GM21360 (cell line): ENCODE measurements around the gene KIF1A.
"Not testable (repeated sequence)": the region's sequence is repeated elsewhere in the genome, so short reads cannot be mapped to it uniquely, and the experiment has no call there.

Experiments used
- ATAC-seq: cut with Tn5 transposase; IDR thresholded peaks from one replicate; pipeline ENCODE4 v1.9.1; 2021; ENCODE audit warnings: mild to moderate bottlenecking, moderate library complexity; ENCODE audit not compliant: unreplicated experiment

Gene KIF1A

GRCh38 chr2:240848900-240849680 lies 29.1 kb upstream of the KIF1A start:
- ATAC-seq: no peak

- no peak for ATAC-seq
These were observed 27.8 kb upstream of the KIF1A start for GRCh38 chr2:240847817-240848216.

GRCh38 chr2:240846873-240847595 lies 27.0 kb upstream of the KIF1A start:
- ATAC-seq: no peak

- ATAC-seq: not testable (repeated sequence)
These were observed 26.3 kb upstream of the KIF1A start for GRCh38 chr2:240846309-240846708.

DNA sequence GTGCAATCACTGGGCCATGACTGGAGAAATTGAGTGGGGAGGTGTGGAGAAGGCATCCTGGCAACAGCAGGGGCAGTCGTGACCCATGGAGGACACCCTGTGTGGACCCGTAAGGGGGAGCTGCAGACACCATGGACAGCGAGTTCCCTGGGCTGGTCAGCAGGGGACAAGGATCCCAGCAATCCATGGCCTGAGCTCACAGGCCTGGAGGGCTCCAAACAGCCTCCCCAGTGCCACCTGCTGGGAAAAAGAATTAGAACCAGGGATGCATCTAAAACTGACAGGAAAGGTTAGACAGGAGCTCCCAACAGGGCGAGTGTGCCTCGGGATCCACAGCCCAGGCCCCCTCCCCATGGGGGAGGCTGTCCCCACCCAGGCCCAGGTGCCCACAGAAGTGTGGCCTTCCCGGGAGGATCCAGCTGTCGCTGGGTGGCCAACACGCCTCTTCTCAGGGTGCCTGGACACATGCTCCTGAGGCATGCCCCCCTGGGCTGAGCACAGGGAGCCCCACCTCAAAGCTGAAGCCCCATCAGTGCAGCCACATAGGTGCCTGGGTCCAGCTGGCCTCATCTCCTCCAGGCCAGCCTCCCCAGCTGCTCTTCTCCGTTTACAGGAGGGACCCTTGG lies 20.5 kb upstream of the KIF1A start:
- no peak for ATAC-seq

DNA sequence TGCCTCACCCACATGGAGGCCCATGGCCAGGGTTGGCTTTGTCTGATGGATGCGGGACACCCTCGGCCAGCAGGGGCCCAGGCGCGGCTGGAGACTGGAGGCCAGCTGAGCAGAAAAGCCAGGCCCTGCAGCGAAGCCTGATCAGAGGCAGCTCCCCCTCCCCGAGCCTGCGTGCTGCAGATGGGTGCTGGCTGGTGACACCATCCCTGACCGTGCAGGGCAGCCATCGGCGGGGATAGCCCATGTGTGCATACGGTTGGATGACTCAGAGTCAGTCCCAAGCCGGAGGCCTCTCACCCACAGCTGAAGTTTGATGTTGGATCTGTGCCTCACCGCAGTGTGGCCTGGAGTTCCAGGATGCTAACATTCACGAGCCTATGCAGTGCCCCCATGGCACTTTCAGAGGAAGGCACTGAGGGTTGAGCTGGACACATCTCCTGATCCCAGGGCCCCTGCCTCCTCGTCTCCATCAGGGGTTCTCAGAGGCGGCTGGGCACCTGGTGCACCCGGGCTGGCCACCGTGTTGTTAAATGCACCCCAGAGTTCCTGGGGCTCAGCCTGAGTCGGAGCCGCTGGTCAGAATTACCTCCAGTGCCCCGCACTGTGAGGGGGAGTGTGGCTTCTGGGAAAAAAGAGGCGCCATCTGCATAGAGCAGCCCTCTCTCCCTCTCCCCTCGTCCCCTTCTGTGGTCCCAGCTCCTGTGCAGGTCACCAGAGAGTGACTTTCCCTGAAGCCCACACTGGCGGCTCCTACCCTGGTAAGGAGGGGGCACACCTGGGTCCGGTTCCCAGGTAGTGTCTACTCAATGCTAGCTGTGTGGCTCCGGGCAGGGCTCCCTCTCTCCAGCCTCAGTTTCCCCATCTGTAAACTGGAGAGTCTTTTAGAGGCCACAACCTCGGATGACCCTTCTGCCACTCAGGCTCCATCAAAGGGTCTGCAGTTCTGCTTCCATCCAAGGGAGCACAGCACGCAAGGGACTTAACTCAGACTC lies 19.4 kb upstream of the KIF1A start:
- ATAC-seq: no peak

DNA sequence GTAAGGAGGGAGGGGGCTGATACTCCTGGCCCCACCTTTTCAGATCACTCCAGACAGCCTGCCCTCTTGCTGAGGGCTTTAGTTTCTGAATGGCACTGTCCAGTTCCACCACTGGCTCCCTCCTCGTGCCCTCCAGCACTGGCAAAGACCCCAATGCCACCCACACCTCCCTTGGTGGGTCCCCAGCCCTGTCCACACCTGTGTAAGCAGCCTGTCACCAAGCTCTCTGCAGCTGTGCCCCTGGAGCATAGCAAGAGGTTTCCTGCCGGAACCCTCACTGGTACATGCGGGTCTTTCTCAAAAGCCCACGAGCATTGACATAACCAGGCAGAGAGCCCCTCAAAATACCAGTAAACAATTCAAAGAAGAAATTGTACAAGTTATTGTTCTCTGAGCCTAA lies 17.6 kb upstream of the KIF1A start:
- no peak for ATAC-seq

DNA sequence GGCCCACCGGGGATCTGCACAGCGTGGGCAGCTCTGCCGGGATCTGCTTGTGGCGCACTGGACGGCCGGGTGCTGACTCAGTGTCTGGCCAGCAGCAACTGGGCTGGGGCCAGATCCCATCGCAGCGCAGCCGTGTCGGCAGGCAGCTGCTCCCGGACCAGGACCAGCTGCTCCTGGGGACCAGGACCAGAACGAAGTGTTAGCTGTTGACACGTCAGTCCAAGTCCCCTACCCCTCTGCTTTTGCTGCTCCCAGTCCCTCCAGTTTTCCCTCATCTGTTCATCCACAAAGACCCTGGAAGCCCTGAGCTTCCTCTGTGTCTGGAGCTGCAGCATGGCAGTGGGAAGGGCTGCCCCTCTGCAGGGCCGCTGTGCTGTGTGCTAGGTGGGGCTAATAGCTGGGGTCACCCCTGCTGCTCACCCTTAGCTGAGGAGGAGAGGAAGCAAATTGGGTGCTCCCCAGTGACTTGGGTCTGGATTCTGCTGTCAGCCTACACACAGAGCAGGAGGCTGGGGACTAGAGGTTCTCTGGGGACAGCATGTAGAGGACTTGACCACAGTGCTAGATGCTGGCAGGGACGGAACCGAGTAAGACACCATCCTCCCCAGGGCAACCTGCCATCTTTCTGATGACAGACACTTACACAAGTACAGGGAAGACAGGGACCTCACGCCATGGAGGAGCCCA lies 16.9 kb upstream of the KIF1A start:
- no peak for ATAC-seq

GRCh38 chr2:240835528-240835927 lies 15.5 kb upstream of the KIF1A start:
- no peak for ATAC-seq

DNA sequence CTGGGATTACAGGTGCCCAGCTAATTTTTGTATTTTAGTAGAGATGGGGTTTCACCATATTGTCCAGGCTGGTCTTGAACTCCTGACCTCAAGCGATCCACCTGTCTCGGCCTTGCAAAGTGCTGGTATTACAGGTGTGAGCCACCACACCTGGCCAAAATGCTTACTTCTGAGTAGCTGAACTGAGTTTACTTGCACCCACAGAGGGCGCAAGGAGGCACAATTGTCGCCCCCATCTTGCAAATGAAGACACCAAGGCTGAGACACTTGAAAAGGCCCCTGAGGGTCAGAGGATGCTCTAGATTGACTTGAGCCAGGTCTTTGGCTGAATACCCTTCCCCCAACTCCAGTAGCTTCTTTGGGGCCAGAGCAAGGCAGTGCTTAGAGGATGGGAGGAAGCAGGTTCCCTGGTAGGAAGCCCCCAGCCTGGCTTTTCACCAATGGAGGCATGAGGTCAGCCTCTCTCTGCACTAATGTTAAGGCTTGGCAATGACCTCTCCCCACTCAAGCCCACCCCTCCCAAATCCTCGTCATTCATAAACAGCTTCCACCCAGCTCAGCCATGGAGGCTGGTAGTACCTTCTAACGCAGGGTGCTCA lies 14.5 kb upstream of the KIF1A start:
- ATAC-seq: no peak

- ATAC-seq: no peak
These were observed 13.8 kb upstream of the KIF1A start for GRCh38 chr2:240833724-240834285.

GRCh38 chr2:240832921-240833494 lies 13.0 kb upstream of the KIF1A start:
- no peak for ATAC-seq

GRCh38 chr2:240832205-240832727 lies 12.2 kb upstream of the KIF1A start:
- peak; percentile 91 for ATAC-seq

- ATAC-seq: no peak
These were observed 11.7 kb upstream of the KIF1A start for GRCh38 chr2:240831594-240832204.

- ATAC-seq: no peak
These were observed 5.5 kb upstream of the KIF1A start for GRCh38 chr2:240825476-240825875.

DNA sequence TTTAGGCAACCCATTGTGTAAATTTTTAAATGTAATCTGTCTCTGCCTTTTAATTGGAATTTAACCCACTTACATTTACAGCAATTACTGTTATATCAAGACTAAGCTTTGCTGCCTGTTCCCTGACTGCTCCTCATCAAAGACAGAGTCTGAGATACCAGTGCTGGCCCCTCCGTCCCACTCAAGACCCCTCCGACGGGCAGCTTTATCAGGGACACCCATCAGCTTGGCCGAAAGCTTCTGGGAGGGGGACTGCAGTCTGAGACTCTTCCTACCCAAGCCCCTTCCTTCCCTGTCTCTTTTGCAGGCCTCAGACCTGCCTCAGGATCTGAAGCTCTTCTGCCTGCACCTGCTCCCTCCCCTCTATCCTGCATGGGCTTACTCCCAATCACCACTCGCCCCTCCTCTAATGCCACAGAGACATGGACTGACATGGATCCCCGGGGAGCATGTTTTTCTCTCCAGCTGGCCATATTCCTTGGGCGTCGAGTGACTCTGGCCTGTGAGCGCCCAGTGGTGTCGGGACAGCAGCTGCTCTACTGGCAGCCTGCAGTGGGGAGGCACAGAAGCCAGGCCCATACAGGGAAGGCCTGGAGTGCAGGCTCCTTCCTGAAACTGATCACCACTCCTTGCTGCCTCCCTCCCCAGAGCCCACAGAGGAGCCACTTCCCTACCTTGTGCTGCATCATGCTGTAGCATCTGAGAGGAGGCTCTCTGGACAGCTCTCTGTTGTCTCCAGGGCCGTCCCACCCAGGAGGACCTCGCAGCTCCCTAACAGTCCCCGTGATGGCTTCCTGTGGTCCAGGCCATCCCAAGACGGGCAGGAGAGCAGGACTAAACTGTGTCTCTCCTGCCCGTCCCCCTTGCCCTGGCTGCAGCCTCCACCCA lies 3.7 kb upstream of the KIF1A start:
- no peak for ATAC-seq

DNA sequence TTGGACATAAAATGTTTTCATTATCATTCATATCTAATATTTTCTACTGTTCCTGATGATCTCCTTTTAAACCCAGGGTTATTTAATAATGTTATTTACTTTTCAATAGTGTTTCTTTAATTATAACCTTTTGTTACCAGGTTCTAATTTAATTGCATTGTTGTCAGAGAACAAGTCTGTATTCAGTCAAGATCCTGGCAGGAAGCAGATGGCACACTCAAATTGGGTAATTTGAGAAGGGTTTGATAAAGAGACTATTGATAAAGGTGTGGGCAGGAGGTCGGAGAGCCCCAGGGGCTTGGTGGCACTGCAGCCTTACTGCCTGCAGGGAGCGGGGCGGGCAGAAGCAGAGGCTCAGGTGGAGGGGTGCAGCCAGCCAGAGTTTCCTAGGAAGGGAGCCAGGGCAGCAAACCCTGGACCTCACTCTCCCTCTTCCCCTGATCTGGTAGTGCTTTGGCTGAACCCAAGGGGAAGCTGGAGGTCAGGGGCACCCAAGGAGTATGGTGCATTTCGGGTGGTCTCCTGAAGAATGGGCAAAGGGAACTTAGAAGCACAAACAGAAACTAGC lies 2.3 kb upstream of the KIF1A start:
- ATAC-seq: no peak
